MM.1S (cell line): ENCODE results near the gene SLC2A10.

ENCODE experiments used
- EZH2 ChIP-seq: fragments of 300-600 bp; sonication (generic); optimal IDR thresholded peaks from 2 replicates; pipeline ENCODE3; 2017; ENCODE audit warnings: low read depth, mild to moderate bottlenecking, antibody characterized with exemption, low read length, mixed read lengths
- EZH2phosphoT487 ChIP-seq: fragments of 300-600 bp; sonication (generic); IDR thresholded peaks from 2 replicates; pipeline ENCODE4 v1.6.1; 2018; ENCODE audit warnings: antibody characterized with exemption, low read length
- TF ChIP-seq, protein P1 (sequence below): fragments of 300-600 bp; sonication (generic); IDR thresholded peaks from 2 replicates; pipeline ENCODE4 v1.5.1; 2016; ENCODE audit warnings: antibody characterized with exemption, low read length, mixed read lengths

DNA sequence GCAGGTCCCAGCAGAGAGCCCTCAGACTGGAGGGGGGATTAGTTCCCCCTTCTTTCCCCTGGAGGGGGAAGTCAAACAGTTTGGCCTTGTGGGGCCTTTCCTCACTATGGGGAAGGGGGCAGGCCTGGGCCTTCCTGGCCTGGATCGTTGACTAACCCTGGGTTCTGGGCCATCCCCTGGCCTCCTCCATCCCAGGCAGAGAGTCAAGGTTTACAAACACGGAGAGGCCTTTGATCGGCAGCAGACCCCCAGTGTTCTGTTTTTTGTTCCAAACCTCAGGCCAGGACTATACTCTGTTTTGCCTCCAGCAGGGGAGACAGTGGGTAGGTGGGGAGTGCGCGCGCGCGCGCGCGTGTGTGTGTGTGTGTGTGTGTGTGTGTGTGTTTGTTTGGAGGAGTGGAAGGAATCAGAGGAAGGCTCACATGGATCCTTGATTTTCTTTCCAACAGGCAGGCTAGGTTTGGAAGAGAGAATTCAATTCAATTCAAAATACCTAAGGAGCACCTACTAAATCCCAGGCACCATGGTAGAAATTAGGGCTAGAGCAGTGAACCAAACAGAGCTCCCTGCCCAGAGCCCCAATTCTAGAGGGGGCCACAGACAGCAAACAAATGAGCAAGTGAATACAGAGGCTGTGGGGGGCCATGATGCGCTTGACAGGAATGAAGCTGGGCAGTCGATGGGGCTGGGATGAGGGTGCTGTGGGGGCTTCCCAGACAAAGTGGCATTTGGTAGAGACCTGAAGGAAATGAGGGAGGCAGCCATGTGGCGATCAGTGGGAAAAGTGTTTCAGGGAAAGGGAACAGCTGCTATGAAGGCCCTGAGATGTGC, 35.0 kb upstream of the SLC2A10 start:
- TF ChIP-seq, protein P1, sequence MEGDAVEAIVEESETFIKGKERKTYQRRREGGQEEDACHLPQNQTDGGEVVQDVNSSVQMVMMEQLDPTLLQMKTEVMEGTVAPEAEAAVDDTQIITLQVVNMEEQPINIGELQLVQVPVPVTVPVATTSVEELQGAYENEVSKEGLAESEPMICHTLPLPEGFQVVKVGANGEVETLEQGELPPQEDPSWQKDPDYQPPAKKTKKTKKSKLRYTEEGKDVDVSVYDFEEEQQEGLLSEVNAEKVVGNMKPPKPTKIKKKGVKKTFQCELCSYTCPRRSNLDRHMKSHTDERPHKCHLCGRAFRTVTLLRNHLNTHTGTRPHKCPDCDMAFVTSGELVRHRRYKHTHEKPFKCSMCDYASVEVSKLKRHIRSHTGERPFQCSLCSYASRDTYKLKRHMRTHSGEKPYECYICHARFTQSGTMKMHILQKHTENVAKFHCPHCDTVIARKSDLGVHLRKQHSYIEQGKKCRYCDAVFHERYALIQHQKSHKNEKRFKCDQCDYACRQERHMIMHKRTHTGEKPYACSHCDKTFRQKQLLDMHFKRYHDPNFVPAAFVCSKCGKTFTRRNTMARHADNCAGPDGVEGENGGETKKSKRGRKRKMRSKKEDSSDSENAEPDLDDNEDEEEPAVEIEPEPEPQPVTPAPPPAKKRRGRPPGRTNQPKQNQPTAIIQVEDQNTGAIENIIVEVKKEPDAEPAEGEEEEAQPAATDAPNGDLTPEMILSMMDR, result no peak
- TF ChIP-seq EZH2, result no peak
- TF ChIP-seq EZH2phosphoT487, result no peak
